AG08395 (cell line): Measurements from ENCODE around the gene PLCB2.

Experiments used
- DNase-seq: peaks from one replicate; pipeline ENCODE4 v3.0.0; 2012; ENCODE audit warnings: mixed read lengths, low spot score

Gene PLCB2

GRCh38 chr15:40303576-40303975, 4.2 kb downstream of the PLCB2 start:
- no peak for DNase-seq

DNA sequence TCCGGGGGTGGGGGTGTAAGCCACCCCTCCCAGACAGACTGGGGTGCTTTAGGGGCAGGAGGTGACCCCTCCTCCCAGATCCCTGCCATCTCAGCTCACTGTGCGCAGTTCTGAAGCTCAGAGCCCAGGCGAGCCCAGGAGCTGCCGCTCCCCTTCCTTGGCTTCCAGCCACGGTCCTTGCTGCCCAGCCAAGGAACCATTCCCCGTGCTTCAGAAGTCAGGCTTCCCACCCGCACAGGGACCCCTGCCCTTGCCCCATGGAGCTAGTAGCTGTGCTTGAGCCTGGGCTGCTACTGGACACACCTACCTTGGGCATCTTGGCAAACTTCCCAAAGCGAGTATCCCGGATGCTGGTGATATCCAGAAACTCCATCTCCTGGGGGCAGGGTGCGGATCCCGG, 4.8 kb downstream of the PLCB2 start:
- no peak for DNase-seq

DNA sequence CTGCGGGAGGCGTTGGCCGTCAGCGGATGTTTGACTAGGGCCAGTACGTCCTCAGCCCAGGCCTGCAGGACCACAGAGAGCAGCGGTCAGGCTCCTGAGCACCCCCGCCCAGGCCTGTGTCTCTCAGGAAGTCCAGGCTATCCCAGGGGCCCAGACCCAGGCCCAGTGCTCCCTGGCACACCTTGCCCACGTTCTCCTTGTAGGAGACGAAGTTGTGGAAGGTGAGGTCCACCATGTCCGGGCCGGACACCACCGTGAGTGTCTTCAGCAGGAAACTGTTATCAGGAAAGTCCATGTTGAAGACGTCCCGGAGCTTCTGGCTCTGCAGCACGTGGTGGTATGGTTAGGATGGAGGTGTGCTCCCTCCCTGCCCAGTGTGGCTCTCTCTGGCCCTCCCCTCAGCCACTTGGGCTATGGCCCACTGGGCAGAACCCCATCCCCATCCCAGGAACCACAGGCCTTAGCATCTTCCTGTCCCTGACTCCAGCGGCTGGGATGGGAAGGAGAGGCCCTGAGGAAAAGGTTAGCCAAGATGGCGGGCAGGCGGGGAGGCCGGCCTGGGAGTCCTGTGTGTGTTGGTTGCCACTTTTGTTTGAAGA, 5.3 kb downstream of the PLCB2 start:
- DNase-seq = no peak

DNA sequence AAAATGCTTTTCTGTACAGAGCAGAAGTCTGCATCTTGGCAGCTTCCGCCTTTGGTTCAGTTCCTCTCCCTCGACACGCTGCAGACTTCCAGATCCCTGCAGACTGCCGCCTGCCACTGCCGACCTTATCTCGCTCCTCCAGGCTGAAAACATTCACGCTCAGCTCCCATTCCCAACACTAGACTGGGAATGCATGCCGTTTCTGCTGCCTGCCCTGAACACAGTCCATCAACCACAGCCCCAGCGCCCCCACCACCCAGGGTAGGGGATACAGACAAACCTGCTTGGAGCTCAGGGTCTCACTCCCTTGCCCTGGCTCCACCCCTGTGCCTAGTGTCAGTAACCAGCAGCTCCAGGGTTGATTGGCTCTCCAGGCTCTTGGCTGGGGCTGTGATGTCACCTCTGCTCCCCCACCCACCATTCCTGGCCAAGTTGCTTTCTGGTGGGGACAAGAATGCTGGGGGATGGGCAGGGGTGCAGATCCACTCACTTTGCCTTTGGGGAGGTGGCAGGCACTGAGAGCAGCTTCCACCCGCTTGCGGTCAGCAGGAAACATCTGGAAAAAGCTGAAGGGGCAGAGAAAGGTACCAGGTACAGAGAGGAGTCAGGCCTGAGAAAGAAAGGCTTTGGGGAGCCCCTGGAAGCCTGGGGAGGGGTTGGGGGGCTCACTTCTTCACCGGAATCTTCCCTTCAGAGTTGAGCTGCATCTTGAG, 6.1 kb downstream of the PLCB2 start:
- DNase-seq = no peak

- DNase-seq = no peak
Observed at GRCh38 chr15:40300771-40301170, 7.0 kb downstream of the PLCB2 start.

DNA sequence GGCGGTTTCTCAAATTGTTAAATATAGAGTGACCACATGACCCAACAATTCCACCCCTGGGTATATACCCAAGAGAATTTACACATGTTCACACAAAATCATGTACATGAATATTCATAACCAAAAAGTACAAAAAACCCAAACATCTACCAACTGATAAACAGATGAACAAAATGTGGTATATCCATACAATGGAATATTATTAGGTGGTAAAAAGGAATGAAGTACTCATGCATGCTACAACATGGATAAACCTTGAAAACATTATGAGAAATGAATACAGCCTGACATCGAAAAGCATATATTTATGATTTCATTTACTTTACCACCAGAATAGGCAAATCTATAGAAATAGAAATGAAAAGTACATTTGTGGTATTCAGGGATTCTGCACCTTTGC, 7.4 kb downstream of the PLCB2 start:
- no peak for DNase-seq

GRCh38 chr15:40298216-40298935, 9.4 kb downstream of the PLCB2 start:
- no peak for DNase-seq

- DNase-seq = no peak
Observed at GRCh38 chr15:40297356-40297755, 10.4 kb downstream of the PLCB2 start.

DNA sequence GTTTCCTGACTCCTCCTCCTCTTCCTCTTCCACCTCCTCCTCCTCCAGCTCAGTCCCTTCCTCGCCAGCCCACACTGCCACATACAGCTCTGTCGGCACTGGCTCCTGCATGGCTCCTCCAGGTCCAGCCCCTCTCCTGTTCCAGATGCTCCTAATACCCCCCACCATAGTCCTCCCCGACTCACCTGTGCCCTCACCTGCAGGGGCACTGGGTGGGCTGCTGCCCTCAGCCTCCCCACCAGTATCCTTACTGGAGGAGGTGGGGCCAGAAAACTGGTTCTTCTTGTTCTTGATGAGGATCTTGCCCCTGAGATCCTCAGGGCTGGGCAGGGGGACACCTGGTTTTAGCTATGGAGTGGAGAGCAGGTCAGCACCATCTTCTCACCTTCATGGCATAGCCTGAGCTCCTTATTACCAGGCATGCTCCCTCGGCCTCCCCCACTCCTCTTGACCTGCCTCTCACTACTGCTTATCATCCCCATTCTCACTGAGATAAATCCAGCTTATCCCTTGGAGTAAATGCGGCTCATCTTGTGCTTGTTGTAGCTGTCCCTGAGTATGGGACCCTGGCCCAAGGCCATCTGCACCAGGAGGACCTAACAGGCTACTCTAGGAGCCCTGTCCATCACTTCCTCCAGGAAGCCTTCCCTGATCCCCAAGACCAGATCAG, 11.0 kb downstream of the PLCB2 start:
- no peak for DNase-seq

GRCh38 chr15:40295877-40296560, 11.7 kb downstream of the PLCB2 start:
- no peak for DNase-seq

GRCh38 chr15:40295297-40295696, 12.4 kb downstream of the PLCB2 start:
- DNase-seq = no peak

- no peak for DNase-seq
Observed at GRCh38 chr15:40293905-40294895, 13.5 kb downstream of the PLCB2 start.

DNA sequence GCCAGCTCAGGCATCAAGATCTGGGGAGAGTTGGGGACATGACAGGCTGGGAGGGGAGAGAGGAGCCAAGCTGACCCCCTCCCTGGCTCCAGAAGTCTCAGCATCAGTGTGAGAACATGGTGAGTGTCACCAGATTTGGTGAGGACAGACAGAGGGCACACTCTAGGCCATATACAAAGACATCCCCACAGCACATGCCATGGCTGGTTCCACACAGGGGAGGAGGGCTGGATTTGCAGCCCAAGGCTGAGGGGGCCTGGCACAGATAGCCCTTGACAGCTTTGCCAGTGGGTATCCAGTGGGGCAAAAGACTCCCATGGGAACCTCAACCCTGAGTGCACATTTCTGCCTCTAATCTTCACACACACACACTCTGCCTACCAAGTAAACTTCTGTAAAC, 14.7 kb downstream of the PLCB2 start:
- DNase-seq = no peak

GRCh38 chr15:40292246-40292645, 15.5 kb downstream of the PLCB2 start:
- DNase-seq = no peak

DNA sequence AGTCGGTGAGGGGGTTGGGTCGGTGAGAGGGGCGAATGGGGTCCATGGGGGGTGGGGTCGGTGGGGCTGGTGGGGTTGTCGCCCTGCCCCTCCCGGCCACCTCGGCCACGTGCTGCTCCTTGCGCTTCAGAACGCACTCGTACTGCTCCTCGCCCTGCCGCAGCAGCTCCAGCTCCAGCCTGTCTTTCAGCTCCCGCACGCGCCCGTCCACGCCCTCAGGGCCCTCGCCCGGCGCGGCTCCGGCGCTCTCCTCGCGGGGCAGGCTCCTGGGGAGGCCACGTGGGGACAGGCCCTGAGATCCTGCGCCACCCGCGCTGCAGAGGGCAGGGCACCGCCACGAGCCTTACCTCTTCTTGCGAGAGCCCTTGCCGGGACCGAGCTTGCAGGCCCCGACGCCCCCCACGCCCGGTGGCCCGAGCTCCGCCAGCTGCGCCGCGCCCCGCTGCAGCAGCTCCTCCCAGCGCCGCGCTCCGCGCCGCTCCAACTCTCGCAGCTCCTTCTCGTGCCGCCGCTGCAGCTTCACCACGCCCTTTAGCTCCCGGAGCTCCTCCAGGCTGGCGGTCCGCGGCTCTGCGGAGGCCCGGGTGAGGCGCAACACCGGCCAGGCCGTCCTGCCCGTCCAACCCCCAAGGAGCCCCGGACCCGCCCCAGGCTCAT, 16.7 kb downstream of the PLCB2 start:
- DNase-seq = peak; percentile 74

DNA sequence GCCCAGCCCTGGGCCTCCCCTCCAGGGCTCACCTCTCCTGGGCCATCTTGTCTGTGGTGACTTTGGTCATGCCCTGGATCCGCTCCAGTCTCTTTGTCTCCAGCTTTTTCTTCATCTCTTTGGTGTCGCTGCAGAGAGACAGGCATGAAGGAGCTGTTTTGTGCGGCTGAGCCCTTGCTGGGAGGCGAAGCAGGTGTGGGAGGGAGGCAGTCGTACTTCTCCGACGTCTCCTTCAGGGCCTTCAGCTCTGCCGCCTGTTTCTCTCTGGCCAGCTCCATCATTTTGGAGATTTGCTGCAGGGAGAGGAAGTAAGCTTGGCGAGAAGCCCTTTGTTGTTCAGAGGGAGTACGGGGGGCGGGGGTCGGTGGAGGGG, 17.2 kb downstream of the PLCB2 start:
- no peak for DNase-seq

- DNase-seq = no peak
Observed at GRCh38 chr15:40289140-40289775, 18.5 kb downstream of the PLCB2 start.

DNA sequence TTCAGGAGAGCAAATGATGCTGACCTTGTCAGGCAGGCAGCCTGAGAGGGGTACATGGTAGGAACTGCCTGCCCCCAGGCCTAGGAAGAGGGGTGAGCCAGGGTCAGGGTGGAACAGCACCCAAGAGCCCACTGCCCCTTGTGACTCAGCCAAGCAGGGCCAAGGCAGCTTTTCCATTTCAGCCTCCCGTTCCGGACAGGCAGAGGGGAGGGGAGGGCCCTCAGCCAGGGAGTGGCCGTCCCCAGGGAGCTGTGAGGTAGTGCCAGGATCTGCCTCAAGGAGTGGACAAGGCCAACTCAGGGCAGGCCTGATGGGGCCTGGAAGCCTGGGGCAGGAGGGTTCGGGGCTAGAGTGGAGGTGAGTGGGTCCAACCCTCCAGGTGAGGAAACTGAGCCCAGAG, 19.8 kb downstream of the PLCB2 start:
- DNase-seq = no peak

DNA sequence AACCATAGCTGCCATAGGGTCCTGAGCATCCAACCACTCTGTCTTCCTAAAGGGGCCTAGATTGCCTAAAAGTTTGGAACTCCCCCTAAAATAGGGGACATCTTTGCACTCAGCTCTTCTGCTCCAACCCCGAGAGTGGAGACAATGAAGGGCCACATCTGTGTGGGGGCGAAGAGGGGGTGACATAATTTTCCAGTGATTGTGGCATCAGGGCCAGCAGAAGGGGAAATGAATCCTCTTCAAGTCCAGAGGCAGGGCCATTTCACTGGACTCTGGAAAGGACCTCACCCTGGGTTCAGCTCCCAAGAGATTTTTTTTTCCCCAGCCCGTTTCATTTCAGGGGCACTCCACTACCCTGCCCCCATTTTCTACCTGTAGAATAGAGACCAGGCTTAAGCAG, 20.2 kb downstream of the PLCB2 start:
- DNase-seq = no peak

GRCh38 chr15:40286794-40287193, 20.9 kb downstream of the PLCB2 start:
- no peak for DNase-seq
